Skeletal muscle cell (primary cell): ENCODE data around the gene PHOSPHO2.

ENCODE experiments used
- DNase-seq: peaks from one replicate; pipeline ENCODE4 v3.0.0-alpha.2; 2010; ENCODE audit warnings: low read depth
- H3K4me3 ChIP-seq: 2 replicates; pipeline ENCODE4 v1.5.1; 2011; ENCODE audit warnings: low read depth, mild to moderate bottlenecking, control low read depth, low read length, moderate library complexity

Gene PHOSPHO2, protein sequence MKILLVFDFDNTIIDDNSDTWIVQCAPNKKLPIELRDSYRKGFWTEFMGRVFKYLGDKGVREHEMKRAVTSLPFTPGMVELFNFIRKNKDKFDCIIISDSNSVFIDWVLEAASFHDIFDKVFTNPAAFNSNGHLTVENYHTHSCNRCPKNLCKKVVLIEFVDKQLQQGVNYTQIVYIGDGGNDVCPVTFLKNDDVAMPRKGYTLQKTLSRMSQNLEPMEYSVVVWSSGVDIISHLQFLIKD

DNA sequence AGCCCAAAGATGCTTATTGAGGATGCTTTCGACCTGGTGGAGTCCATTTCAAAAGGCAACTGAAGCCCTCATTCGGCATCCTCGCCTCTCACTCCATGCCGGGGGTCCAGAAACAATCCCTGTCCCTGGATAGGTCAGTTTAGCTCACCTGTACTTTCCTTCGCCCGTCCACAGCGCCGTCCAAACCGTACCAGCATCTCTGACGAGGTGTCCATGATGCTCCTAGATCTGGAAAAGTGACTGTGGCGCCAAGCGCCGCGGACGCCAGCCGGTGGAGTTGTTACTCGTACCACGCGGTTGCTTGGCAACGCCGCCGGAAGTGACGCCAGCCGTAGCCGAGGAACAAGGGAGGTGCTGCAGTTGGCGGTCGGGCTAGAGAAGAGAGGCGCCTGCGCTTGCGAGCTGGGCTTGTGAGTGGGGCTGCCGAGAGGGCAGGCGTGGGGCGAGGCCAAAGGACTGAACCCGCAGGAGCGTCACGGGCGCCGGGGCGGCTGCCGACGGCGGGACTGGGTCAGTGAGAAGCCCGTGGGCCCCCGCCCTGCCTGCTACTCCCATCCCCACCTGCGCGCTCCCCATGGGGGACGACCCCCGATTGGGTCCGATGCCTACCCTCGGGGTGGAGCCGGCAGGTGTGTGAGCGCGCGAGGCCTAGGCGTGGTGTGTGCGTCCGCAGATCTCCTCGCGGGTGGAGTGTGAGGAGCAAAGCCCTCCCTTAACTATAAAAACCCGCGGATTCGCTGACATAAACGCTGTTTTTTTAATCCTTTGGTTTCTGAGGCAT lies at the start of gene PHOSPHO2, which contains the start of gene CFAP210:
TSS of gene PHOSPHO2 (plus strand) at position 357 of the 781 bp plus-strand sequence. CDS start 6,503 bp downstream, outside the sequence.
TSS of gene CFAP210 (minus strand) at position 293 of the 781 bp plus-strand sequence. CDS start at position 215, 78 bp downstream.
- DNase-seq = peak; percentile 84
- H3K4me3 ChIP-seq = peak within 1 kb of the TSS; percentile 92

- DNase-seq = no peak
- no peak overlapping the region for H3K4me3 ChIP-seq
Observed at GRCh38 chr2:169647496-169647895, 46.8 kb upstream of the PHOSPHO2 start.

DNA sequence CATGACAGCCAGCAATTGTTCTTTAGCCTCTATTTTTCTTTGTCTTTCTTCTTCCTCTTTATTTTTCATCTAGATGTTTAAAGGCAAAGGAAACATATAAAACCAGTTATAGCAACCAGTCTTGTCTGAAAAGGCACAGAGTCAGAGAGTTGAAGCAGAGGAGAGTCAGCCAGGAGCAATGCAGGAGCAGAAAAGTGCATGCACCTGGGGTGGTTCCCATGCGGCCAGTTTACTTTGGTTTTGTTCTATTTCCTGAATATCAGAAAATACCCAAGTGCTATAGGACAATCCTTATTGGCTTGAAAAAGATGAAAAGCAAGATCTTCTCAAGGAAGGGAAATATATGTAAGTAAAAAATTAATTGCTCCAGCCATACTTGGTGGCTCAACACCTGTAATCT lies 45.0 kb upstream of the PHOSPHO2 start:
- H3K4me3 ChIP-seq = no peak overlapping the region
- no peak for DNase-seq

DNA sequence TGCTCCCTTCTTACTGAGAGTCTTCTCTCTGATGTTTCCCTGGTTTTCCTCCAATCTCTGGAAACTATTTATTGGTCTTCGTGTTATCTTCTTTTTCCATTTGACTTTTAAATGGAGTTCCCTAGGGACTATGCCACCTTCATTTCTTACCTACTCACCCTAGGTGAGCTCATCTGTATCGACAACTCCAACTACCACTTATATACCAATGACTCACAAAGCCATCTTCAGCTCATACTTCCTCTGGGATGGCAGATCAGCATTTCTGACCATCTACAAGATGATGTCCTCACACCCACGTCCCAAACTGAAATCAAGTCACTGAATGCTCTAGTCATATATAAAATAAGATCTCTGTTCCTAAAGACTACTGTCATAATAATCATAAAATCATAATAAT lies 40.6 kb upstream of the PHOSPHO2 start:
- no peak overlapping the region for H3K4me3 ChIP-seq
- no peak for DNase-seq

GRCh38 chr2:169656164-169656563 lies 38.1 kb upstream of the PHOSPHO2 start:
- no peak for DNase-seq
- H3K4me3 ChIP-seq = no peak overlapping the region

DNA sequence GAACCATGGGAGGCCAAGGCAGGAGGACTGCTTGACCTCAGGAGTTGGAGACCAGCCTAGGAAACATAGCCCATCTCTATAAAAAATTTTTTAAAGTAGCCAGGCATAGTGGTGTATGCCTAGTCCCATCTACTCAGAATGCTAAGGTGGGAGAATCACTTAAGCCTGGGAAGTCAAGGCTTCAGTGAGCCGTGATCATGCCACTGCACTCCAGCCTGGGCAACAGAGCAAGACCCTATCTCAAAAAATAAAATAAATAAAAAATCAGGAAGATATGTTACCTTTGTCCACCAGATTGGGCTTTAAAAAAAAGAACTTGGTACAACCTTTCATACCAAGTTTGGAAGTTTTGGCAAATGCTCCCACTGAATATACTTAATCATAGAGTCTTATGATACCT lies 35.4 kb upstream of the PHOSPHO2 start:
- H3K4me3 ChIP-seq = no peak overlapping the region
- no peak for DNase-seq

GRCh38 chr2:169659320-169659719 lies 34.9 kb upstream of the PHOSPHO2 start:
- H3K4me3 ChIP-seq = no peak overlapping the region
- no peak for DNase-seq

- H3K4me3 ChIP-seq = no peak overlapping the region
Observed at GRCh38 chr2:169661265-169661664, 33.0 kb upstream of the PHOSPHO2 start.

DNA sequence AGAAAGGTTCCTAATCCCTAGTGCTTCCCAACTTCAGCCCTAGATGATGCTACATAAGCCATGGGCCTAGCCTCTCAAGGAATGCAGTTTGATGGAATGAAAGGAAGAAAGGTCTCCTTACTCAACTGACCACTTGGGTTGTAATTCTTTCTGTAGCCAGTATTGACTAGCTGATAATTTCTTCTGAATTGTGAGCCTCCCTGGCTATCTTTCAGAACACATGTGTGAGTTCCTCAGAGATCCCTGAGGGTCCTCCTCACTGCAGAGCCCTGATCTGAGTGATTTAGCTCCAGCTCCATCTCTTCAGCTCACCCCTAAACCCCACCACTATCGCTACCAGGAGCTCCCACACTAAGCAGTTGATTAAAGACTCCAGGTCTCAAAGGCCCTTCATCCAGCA lies 31.5 kb upstream of the PHOSPHO2 start:
- H3K4me3 ChIP-seq = no peak overlapping the region
- no peak for DNase-seq

More at GRCh38 chr2:169661265-169661664, 33.0 kb upstream of the PHOSPHO2 start:
- no peak for DNase-seq

DNA sequence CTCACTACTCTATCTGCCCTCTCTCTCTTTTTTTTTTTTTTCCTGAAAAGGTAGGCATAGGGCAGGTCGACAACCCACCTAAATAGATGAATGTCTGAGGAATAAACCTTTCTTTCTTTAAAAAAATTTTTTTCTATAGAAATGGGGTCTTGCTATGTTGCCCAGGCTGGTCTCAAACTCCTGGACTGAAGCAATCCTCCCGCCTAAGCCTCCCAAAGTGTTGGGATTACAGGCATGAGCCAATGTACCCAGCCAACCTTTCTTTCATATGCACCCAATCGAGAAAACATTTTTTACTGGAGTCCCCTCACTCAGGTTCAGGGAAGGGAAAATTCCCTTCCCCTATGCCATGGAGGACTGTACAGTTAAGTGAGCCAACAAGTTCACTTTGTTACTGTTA lies 31.0 kb upstream of the PHOSPHO2 start:
- H3K4me3 ChIP-seq = no peak overlapping the region
- no peak for DNase-seq

DNA sequence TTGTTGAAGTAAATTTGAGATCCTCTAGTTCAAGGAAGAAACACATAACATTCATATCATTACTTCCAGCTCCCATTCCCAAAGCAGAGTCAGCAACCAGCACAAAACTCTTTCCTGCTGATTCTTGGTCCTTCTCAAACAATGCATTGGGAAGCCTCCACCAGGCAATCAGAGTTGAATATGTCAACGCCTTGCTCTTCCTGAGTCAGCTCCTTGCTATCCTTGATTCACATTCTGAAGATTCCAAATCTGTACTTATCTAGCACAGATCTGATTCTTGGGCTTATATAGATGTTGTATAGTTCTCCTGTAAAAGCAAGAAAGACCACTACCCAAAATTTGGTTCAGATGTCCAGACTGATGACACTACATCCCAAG lies 29.7 kb upstream of the PHOSPHO2 start:
- no peak overlapping the region for H3K4me3 ChIP-seq
- DNase-seq = no peak

- no peak for DNase-seq
- no peak overlapping the region for H3K4me3 ChIP-seq
Observed at GRCh38 chr2:169664978-169665930, 29.0 kb upstream of the PHOSPHO2 start.

- no peak for DNase-seq
- no peak overlapping the region for H3K4me3 ChIP-seq
Observed at GRCh38 chr2:169667583-169667982, 26.7 kb upstream of the PHOSPHO2 start.

DNA sequence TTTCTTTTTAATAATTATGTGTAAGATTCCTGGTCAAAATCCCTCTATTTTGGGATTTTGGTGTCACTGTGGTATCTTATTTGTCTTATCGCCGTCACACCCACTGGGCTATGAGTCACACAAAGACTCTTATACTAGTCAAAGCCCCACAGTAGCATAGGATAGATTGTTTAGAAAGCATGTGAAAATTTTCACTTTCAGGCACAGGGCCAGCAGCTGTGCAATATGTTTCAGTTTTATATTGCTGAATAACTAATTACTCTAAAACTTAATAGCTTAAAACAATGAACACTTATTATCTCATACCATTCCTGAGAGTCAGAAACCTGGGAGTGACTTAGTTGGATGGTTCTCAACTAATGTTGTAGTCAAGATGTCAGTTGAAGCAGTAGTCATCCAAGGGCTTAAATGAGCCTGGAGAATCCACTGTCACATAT lies 24.0 kb upstream of the PHOSPHO2 start:
- no peak for DNase-seq
- H3K4me3 ChIP-seq = no peak overlapping the region

GRCh38 chr2:169670937-169671336 lies 23.3 kb upstream of the PHOSPHO2 start:
- DNase-seq = no peak

DNA sequence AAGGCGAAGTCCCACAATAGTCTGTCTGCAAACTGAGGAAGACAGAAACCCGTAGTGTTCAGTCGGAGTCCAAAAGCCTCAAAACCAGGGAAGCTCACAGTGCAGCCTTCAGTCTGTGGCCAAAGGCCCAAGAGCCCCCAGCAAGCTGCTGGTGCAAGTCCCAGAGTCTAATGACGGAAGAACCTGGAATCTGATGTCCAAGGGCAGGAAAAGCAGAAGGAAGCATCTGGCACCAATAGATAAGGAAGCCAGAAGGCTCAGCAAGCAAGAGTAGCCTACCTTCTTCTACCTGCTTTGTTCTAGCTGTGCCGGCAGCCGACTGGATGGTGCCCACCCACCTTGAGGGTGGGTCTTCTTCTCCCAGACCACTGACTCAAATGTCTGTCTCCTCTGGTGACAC lies 21.9 kb upstream of the PHOSPHO2 start:
- DNase-seq = no peak
- no peak overlapping the region for H3K4me3 ChIP-seq

More at GRCh38 chr2:169670937-169671336, 23.3 kb upstream of the PHOSPHO2 start:
- no peak overlapping the region for H3K4me3 ChIP-seq

- H3K4me3 ChIP-seq = no peak overlapping the region
- no peak for DNase-seq
Observed at GRCh38 chr2:169673106-169673505, 21.2 kb upstream of the PHOSPHO2 start.

DNA sequence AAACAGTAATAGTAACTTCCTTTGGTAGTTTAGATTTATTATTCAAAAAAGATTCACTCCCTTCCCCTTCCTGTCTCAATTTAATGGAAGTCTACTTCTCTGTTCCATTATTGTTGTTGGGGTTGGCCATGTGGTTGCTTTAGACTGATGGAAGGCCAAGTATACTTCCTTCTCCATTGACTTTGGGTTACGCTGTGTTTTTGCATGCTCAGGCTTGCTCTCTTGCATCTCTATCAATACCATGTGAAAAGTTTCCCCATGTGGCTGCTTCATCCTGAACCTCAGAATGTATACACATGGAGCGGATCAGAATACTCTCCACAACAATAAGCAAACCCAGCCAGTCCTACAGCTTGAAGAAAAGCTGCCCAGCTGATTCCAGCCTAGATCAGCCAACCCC lies 20.3 kb upstream of the PHOSPHO2 start:
- H3K4me3 ChIP-seq = no peak overlapping the region
- no peak for DNase-seq

DNA sequence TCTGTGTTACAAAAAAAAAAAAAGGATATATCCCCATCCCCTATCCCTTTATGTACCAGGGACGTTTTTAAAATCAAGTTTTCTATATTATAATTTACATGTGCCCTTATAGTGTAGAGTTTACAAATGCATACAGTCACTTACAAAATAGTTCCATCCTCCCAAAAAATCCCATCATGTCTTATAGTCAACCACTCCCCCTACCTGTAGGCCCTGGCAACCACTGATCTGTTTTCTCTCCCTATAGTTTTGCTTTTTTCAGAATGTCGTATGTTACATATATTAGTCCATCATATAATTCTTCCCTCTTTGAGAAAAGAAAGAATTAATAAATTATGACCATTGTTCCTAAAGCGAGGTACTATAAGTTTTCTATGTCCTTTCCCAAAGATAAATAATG lies 17.9 kb upstream of the PHOSPHO2 start:
- no peak overlapping the region for H3K4me3 ChIP-seq
- DNase-seq = no peak

GRCh38 chr2:169676850-169677249 lies 17.4 kb upstream of the PHOSPHO2 start:
- no peak for DNase-seq
- no peak overlapping the region for H3K4me3 ChIP-seq
